GM12873 (cell line): Measurements from ENCODE around the gene ACAT1.

ENCODE experiments used
- CTCF ChIP-seq: IDR thresholded peaks from 2 replicates; pipeline ENCODE4 v1.5.1; 2012; ENCODE audit warnings: low read depth, mild to moderate bottlenecking, moderate library complexity, low read length, control low read depth; ENCODE audit not compliant: insufficient read depth; ENCODE audit errors: missing control alignments

Gene ACAT1

DNA sequence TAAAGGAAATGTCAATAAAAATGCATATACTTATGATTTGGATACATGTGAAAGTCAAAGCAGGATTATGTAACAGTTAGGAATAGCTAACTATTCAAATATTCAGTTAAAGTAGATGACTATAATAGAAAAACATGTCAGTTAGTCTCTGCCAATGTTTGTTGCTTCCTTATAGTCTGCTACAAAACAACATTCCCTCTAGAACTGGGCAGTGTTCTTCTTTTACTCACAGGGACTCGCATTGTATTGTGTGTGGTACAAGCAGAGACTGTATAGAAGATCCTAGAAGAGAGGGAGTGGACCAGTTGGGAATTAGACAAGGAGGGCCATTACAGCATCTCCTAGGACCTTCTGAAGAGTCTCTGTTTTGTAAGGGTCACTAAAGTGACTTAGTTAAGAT lies 10.6 kb downstream of the ACAT1 start:
- no peak for TF ChIP-seq CTCF

GRCh38 chr11:108135845-108136544 lies 14.6 kb downstream of the ACAT1 start:
- peak; percentile 57 for TF ChIP-seq CTCF

GRCh38 chr11:108137212-108137611 lies 15.8 kb downstream of the ACAT1 start:
- no peak for TF ChIP-seq CTCF

- no peak for TF ChIP-seq CTCF
Observed at GRCh38 chr11:108142304-108142703, 20.9 kb downstream of the ACAT1 start.

DNA sequence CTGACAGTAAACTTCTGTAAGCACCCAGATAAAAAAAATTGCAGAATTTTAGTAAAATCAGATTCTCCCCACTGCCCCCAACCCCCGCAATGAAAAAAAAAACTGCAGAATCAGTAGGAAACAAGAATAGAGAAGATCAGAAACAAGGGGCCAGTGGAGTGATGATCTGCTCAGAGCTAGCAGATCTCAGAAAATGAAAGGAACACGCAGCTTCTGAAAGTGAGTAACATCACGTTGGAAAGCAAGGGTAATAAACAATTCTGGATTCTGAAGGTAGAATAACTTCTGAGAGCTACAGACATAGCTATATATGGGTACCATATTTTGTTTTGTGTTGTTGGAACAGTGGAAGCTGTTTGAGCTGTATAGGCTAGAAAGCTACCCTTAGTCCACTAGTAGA lies 23.2 kb downstream of the ACAT1 start:
- no peak for TF ChIP-seq CTCF

DNA sequence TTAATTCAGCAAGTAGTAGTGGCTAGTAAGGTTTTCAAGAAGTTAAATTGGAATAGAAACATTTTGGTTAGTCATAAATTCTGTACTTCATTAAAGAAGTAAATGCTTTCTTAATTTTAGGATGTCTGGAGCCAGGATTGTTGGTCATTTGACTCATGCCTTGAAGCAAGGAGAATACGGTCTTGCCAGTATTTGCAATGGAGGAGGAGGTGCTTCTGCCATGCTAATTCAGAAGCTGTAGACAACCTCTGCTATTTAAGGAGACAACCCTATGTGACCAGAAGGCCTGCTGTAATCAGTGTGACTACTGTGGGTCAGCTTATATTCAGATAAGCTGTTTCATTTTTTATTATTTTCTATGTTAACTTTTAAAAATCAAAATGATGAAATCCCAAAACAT lies 25.8 kb downstream of the ACAT1 start:
- no peak for TF ChIP-seq CTCF

GRCh38 chr11:108148556-108148955 lies 27.2 kb downstream of the ACAT1 start:
- no peak for TF ChIP-seq CTCF
